Tibial artery (tissue), 4 donors: ENCODE measurements around the gene IGSF21.

Experiments
- DNase-seq, 2 donors: peaks; one replicate each; pipeline ENCODE4 v3.0.0-alpha.2; 2019
- H3K27ac ChIP-seq, 2 donors: fragments of 200-600 bp; sonication (generic) in 1 of 2; 1 replicate in 1 of 2; 2 replicates in 1 of 2; pipeline ENCODE4 v1.5.1; 2018 to 2019; ENCODE audit warnings: mild to moderate bottlenecking in 1 of 2
- H3K27me3 ChIP-seq, 2 donors: fragments of 200-600 bp; sonication (generic) in 1 of 2; one replicate each; pipeline versions ENCODE4 v1.5.1 to v1.6.0; 2016 to 2019
- H3K36me3 ChIP-seq, 3 donors: fragments of 200-600 bp; sonication (generic) in 2 of 3; one replicate each; pipeline ENCODE4 v1.5.1; 2016 to 2019; ENCODE audit warnings: mild to moderate bottlenecking in 2 of 3
- H3K4me1 ChIP-seq, 4 donors: fragments of 200-600 bp; sonication (generic) in 2 of 4; 1 replicate in 3 of 4; 2 replicates in 1 of 4; pipeline ENCODE4 v1.5.1; 2016 to 2019
- H3K4me3 ChIP-seq, 2 donors: fragments of 200-600 bp; sonication (generic) in 1 of 2; 1 replicate in 1 of 2; 2 replicates in 1 of 2; pipeline ENCODE4 v1.5.1; 2018 to 2019; ENCODE audit warnings: mild to moderate bottlenecking in 2 of 2
- H3K9me3 ChIP-seq, 3 donors: fragments of 200-600 bp; sonication (generic) in 1 of 3; one replicate each; pipeline ENCODE4 v1.5.1; 2016 to 2019
- intact Hi-C: fragments of 100-400 bp; cut with DNase I; formaldehyde crosslinking; loops from one replicate; pipeline ENCODE4 v1.15.0; 2023; ENCODE audit warnings: low total_unique reads
- TF ChIP-seq, protein P1 (sequence below), 2 experiments: fragments of 200-600 bp in 1 of 2; fragments of 450-650 bp in 1 of 2; IDR thresholded peaks; one replicate each; pipeline ENCODE4 v1.5.1; 2017 to 2019; ENCODE audit warnings: antibody characterized with exemption in 2 of 2, mild to moderate bottlenecking in 1 of 2, moderate library complexity in 1 of 2

IGSF21 gene

DNA sequence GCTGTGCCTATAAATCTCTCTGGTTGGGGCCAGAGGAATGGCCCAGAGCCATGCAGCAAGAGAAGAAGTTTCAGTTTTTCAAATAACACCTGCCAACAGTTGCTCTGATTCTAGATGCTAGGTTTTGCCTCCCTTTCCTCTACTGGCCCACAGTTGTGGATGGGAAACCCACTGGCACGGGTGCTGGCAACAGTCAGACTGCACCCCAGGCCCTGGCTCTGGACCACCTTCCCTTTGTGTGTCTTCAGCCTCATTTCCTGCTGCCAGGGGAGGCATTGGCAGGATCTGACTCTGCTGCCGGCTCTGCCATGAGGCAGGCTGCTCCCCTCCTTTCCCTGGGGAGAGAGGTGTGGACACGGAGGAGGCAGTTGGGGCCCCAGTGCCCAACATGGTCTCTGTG is 142.0 kb downstream of the IGSF21 start:
- no peak overlapping the region for H3K4me3 ChIP-seq
- no peak for DNase-seq
- H3K9me3 ChIP-seq: peaks cover 0 to 14% (median 8%) of the 10 kb centered on the region in 3 donors
- intact Hi-C loops: no loop called here
- TF ChIP-seq, protein P1, sequence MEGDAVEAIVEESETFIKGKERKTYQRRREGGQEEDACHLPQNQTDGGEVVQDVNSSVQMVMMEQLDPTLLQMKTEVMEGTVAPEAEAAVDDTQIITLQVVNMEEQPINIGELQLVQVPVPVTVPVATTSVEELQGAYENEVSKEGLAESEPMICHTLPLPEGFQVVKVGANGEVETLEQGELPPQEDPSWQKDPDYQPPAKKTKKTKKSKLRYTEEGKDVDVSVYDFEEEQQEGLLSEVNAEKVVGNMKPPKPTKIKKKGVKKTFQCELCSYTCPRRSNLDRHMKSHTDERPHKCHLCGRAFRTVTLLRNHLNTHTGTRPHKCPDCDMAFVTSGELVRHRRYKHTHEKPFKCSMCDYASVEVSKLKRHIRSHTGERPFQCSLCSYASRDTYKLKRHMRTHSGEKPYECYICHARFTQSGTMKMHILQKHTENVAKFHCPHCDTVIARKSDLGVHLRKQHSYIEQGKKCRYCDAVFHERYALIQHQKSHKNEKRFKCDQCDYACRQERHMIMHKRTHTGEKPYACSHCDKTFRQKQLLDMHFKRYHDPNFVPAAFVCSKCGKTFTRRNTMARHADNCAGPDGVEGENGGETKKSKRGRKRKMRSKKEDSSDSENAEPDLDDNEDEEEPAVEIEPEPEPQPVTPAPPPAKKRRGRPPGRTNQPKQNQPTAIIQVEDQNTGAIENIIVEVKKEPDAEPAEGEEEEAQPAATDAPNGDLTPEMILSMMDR (IDR thresholded peaks at IDR 0.05): no peak
- peaks cover 0 to 4% (median 0%) of the 10 kb centered on the region in 3 donors for H3K36me3 ChIP-seq
- peaks cover 0 to 20% of the 10 kb centered on the region in 2 donors for H3K27me3 ChIP-seq
- no peaks in the 10 kb centered on the region for H3K4me1 ChIP-seq
- H3K27ac ChIP-seq: no peak overlapping the region

DNA sequence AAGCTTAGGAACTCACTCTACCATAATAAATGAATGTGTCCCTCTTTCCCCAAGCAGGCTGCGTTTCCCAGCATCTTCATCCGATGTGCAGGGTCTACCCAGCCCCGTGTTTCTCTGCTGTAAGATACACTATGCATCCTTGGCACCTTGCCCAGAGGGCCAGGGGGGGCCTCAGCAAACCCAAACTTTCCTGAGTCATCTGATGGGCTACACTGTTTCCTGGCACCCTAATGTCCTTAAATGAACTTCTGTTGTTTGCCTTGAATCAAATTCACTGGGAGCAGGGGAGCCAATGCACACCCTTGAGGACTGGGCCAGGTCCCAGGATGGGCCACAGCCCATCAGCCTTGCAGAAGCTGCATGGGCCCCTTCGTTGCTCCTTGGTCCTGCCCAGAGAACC is 145.5 kb downstream of the IGSF21 start:
- H3K36me3 ChIP-seq: peaks cover 0 to 4% (median 0%) of the 10 kb centered on the region in 3 donors
- peaks cover 0 to 26% of the 10 kb centered on the region in 2 donors for H3K27me3 ChIP-seq
- intact Hi-C loops: no loop called here
- no peaks in the 10 kb centered on the region for H3K4me1 ChIP-seq
- no peak overlapping the region for H3K4me3 ChIP-seq
- no peak for DNase-seq
- H3K27ac ChIP-seq: no peak overlapping the region
- H3K9me3 ChIP-seq: peaks cover 0 to 14% (median 8%) of the 10 kb centered on the region in 3 donors
- TF ChIP-seq, protein P1 (IDR thresholded peaks at IDR 0.05): no peak

DNA sequence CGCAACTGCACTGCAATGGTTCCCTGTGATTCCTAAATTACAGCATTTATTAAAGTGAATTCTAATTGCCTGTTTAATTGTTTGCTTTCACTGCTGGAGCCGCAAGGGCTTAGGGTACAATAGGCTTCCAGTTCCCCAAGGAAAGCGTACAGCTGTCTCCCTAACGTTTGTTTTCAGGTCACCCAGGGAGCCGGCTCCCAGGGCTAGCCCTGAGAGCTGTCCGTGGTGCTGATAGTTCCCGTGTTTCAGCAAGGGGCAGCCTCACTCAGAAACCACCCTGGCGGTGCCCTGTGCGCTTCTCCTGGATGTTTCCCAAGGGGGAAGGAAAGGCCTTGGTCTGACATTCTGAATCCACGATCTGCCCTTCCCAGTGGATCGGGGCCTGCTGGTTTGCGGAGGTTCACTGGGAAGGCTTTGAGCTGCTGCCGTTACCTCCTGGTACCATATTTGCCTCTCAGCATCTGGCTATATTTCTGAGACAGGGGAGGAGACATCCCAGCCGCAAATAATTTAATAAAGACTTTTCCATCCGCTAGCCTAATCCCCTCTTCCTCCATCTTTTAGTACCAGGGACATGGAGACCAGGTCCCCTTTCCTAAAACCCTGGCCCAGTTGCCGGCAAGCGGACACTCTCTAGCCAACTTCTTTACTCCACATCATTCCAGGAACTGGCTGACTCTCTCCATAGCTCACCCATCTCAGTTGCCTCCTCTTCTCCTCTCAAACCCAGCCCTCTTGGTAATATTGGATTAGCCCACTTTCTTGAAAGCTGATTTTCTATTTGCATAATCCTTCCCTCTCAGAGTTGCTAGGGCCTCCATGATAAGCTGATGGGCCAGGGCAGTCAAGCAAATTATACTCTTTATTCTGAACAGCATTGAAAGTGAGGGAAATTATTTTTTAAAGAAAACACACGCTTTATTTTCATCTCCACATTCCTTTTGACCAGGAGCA is 149.0 kb downstream of the IGSF21 start:
- Histone ChIP-seq H3K4me1 (no peaks in the 10 kb centered on the region), H3K27me3 (peaks cover 0 to 40% of the 10 kb centered on the region in 2 donors), H3K27ac (no peak overlapping the region), H3K36me3 (peaks cover 0 to under 1% (median 0%) of the 10 kb centered on the region in 3 donors), H3K4me3 (no peak overlapping the region), H3K9me3 (peaks cover 0 to 6% (median under 1%) of the 10 kb centered on the region in 3 donors)
- no peak for DNase-seq
- TF ChIP-seq, protein P1 (IDR thresholded peaks at IDR 0.05): no peak
- intact Hi-C loops: no loop called here

DNA sequence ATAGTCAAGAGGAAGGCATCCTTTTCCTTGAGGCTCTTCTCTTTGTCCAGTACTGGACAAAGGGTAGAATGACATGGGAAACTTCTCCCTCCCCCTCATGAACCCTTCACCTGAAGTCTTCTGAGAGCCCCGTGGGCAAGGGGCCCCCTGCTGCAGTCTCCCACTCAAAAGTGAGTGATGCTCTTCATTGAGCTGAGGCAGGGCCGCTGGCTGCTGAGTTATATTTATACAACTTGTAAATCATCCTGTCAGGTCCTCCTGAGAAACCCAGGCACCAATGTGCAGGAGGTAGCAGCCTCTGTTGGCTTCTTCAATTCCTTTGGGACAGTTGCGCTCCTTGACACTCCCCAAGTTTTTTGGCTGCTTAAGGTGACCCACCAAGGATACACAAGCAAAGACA is 150.2 kb downstream of the IGSF21 start:
- H3K4me1 ChIP-seq: no peaks in the 10 kb centered on the region
- TF ChIP-seq, protein P1 (IDR thresholded peaks at IDR 0.05): no peak
- H3K36me3 ChIP-seq: no peaks in the 10 kb centered on the region
- peaks cover 0 to 52% of the 10 kb centered on the region in 2 donors for H3K27me3 ChIP-seq
- H3K9me3 ChIP-seq: no peaks in the 10 kb centered on the region
- DNase-seq: no peak
- no peak overlapping the region for H3K4me3 ChIP-seq
- no peak overlapping the region for H3K27ac ChIP-seq
- intact Hi-C loops: no loop called here

DNA sequence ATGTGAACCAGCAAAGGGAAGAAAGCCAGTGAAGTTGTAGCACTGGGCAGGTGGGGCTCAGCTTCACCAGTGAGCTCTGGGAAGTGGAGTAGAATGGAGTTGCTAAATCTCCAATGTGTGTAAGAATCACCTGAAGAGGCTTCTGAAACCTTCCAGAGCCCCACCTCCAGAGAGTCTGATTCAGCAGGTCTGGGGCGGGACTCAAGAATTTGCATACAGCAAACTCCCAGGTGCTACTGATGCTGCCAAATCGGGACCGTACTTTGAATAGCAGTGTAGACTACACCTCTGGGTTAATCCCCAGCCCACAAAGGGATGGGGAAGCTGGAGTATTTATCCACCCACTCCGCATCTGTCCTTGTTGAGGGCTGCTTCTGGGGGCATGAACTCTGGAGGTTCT is 154.3 kb downstream of the IGSF21 start:
- Histone ChIP-seq H3K36me3 (no peaks in the 10 kb centered on the region), H3K4me3 (no peak overlapping the region), H3K27ac (no peak overlapping the region), H3K9me3 (no peaks in the 10 kb centered on the region), H3K4me1 (no peaks in the 10 kb centered on the region), H3K27me3 (peaks cover 0 to 63% of the 10 kb centered on the region in 2 donors)
- intact Hi-C loops: no loop called here
- no peak for DNase-seq
- TF ChIP-seq, protein P1 (IDR thresholded peaks at IDR 0.05): no peak
